ENCODE measurements around the gene SLC41A3. TPM values are rescaled to one million over a fixed set of nuclear protein-coding genes. Genes with fewer than 3 reads are reported as not detected.
A peak's percentile ranks its signal among the peaks of the same experiment; 100 is the strongest.

SLC41A3 gene
- polyA plus RNA-seq, 2 of the 4 experiments (the other 2 are of a cell fraction) = 18.9 to 24.2 TPM

- Histone ChIP-seq H3K4me3 (no peak overlapping the region), H3K27ac (no peak overlapping the region; a peak in 2 of 6 replicates), H3K9me3 (no peaks in the 10 kb centered on the region), H3K4me2 (no peak overlapping the region), H3K4me1 (peaks cover 14% of the 10 kb centered on the region)
- FAIRE-seq = no peak
- WGBS (ENCODE audit: missing lambda C conversion rate) = 69% methylated on average over 10 of the region's 10 CpGs
- ChIA-PET CTCF (no interaction called here), POLR2A (no interaction called here)
- DNase-seq (ENCODE audit: low read depth in 1 of 2, low spot score in 1 of 2) = no peak
- TF ChIP-seq MYC (IDR thresholded peaks at IDR 0.05; ENCODE audit: borderline replicate concordance, low read length) = no peak
- TF ChIP-seq HOXB5 (CRISPR knock-in tag; IDR thresholded peaks at IDR 0.05) = no peak
- no peak for TF ChIP-seq BHLHE40 (IDR thresholded peaks at IDR 0.05; ENCODE audit: low read depth, low read length)
- TF ChIP-seq POLR2AphosphoS2 (conservative IDR thresholded peaks at IDR 0.05; ENCODE audit: low read length) = no peak
- no peak for TF ChIP-seq RFX5 (IDR thresholded peaks at IDR 0.05)
- TF ChIP-seq FOSL2 (IDR thresholded peaks at IDR 0.05) = no peak
- TF ChIP-seq FOSL2 (CRISPR knock-in tag; IDR thresholded peaks at IDR 0.05) = no peak
- TF ChIP-seq TFCP2L1 (CRISPR knock-in tag; IDR thresholded peaks at IDR 0.05) = no peak
- TF ChIP-seq JUN (IDR thresholded peaks at IDR 0.05) = no peak
- no peak for TF ChIP-seq USF2 (IDR thresholded peaks at IDR 0.05)
- TF ChIP-seq CHD2 (IDR thresholded peaks at IDR 0.05; ENCODE audit: low read length, partially characterized antibody) = no peak
- no peak for TF ChIP-seq BCL3 (IDR thresholded peaks at IDR 0.05)
- no peak for ATAC-seq
Observed at GRCh38 chr3:126057501-126057819, 26.5 kb downstream of the SLC41A3 start.

- ChIA-PET POLR2A (no interaction called here), CTCF (no interaction called here)
- FAIRE-seq (no peak), ATAC-seq (peak in 1 of 2 experiments; percentile 67; a peak in 3 of 6 replicates), DNase-seq (ENCODE audit: low read depth in 1 of 2, low spot score in 1 of 2) (peak in 1 of 2 experiments; percentile 11)
- TF ChIP-seq HOXB5 (CRISPR knock-in tag; IDR thresholded peaks at IDR 0.05) (no peak), RCOR1 (IDR thresholded peaks at IDR 0.05; ENCODE audit: low read depth, low read length) (no peak), EP300 (IDR thresholded peaks at IDR 0.05) (no peak), CHD4 (IDR thresholded peaks at IDR 0.05; ENCODE audit: borderline replicate concordance) (no peak), JUN (IDR thresholded peaks at IDR 0.05) (no peak), PHF8 (IDR thresholded peaks at IDR 0.05; ENCODE audit: borderline replicate concordance, low read depth) (no peak), RFX5 (IDR thresholded peaks at IDR 0.05) (no peak), FOSL2 (IDR thresholded peaks at IDR 0.05) (no peak), FOSL2 (CRISPR knock-in tag; IDR thresholded peaks at IDR 0.05) (no peak), MAX (IDR thresholded peaks at IDR 0.05) (no peak), JUNB (IDR thresholded peaks at IDR 0.05) (no peak), FOSB (CRISPR knock-in tag; IDR thresholded peaks at IDR 0.05) (no peak), REST (IDR thresholded peaks at IDR 0.05) (no peak), USF2 (IDR thresholded peaks at IDR 0.05) (no peak), HMGXB4 (CRISPR knock-in tag; IDR thresholded peaks at IDR 0.05; ENCODE audit: borderline replicate concordance) (no peak), BCL3 (IDR thresholded peaks at IDR 0.05) (no peak), CBX2 (IDR thresholded peaks at IDR 0.05; ENCODE audit: borderline replicate concordance, low read depth) (no peak), SREBF2 (IDR thresholded peaks at IDR 0.05) (no peak), ZNF302 (CRISPR knock-in tag; IDR thresholded peaks at IDR 0.05) (no peak), CEBPB (IDR thresholded peaks at IDR 0.05) (no peak), MYC (IDR thresholded peaks at IDR 0.05; ENCODE audit: borderline replicate concordance, low read length) (no peak)
- Histone ChIP-seq H3K4me2 (no peak overlapping the region), H3K9me3 (no peaks in the 10 kb centered on the region), H3K4me1 (peaks cover 14% of the 10 kb centered on the region), H3K4me3 (no peak overlapping the region), H3K27ac (peak overlapping the region in 1 of 2 experiments; percentile 39; a peak in 2 of 6 replicates)
- WGBS (ENCODE audit: missing lambda C conversion rate) = 60% methylated on average over 9 of the region's 14 CpGs
Observed at GRCh38 chr3:126056681-126057500, 27.0 kb downstream of the SLC41A3 start.
